HEK293 (cell line): ENCODE measurements around the gene DKK2.

Source experiments
- CTCF ChIA-PET: fragments of 350-600 bp; formaldehyde crosslinking; extraction: SDS; loops from one replicate; lab custom pipeline; 2021; ENCODE audit warnings: antibody characterized with exemption; lab: Yijun Ruan, JAX
- POLR2A ChIA-PET: fragments of 300-600 bp; formaldehyde crosslinking; extraction: SDS; loops from one replicate; lab custom pipeline; 2020; ENCODE audit warnings: antibody characterized with exemption, inconsistent platforms; lab: Yijun Ruan, JAX
- H3K27ac ChIP-seq: fragments of 200-500 bp; sonication (Bioruptor generic); 2 replicates; pipeline ENCODE4 v1.5.1; 2014; ENCODE audit warnings: low read depth, low read length, control low read depth, inconsistent platforms; ENCODE audit errors: extremely low read depth
- H3K36me3 ChIP-seq, 2 experiments: fragments of 200-500 bp in 1 of 2; sonication (Bioruptor generic) in 1 of 2; 1 replicate in 1 of 2; 2 replicates in 1 of 2; pipeline ENCODE4 v1.5.1; 2014 to 2017; ENCODE audit warnings: inconsistent platforms in 2 of 2, low read length in 2 of 2; ENCODE audit not compliant: control insufficient read depth in 2 of 2, insufficient read depth in 1 of 2
- H3K4me1 ChIP-seq: fragments of 200-500 bp; sonication (Bioruptor generic); 2 replicates; pipeline ENCODE4 v1.5.1; 2014; ENCODE audit warnings: mild to moderate bottlenecking, low read length, inconsistent platforms; ENCODE audit not compliant: control insufficient read depth, insufficient read depth
- H3K4me3 ChIP-seq: 2 replicates; pipeline ENCODE4 v1.5.1; 2011; ENCODE audit warnings: low read depth, mild to moderate bottlenecking, control low read depth, low read length, moderate library complexity
- H3K9me3 ChIP-seq: fragments of 200-500 bp; sonication (Bioruptor generic); 2 replicates; pipeline ENCODE4 v1.5.1; 2014; ENCODE audit warnings: low read depth, low read length, inconsistent platforms; ENCODE audit not compliant: control insufficient read depth, insufficient read depth
- PRDM4 ChIP-seq: fragments of 450-650 bp; formaldehyde crosslinking; IDR thresholded peaks from 2 replicates; pipeline ENCODE4 v1.5.1; 2017; ENCODE audit warnings: missing biosample characterization, missing genetic modification characterization
- SCRT1 ChIP-seq: fragments of 450-650 bp; formaldehyde crosslinking; IDR thresholded peaks from 2 replicates; pipeline ENCODE4 v1.5.1; 2016; ENCODE audit warnings: missing biosample characterization, missing genetic modification characterization, borderline replicate concordance
- SCRT2 ChIP-seq: fragments of 450-650 bp; formaldehyde crosslinking; IDR thresholded peaks from 2 replicates; pipeline ENCODE4 v1.5.1; 2016; ENCODE audit warnings: missing biosample characterization, missing genetic modification characterization
- TSHZ1 ChIP-seq: fragments of 450-650 bp; formaldehyde crosslinking; IDR thresholded peaks from 2 replicates; pipeline ENCODE4 v1.5.1; 2016; ENCODE audit warnings: missing biosample characterization, missing genetic modification characterization, borderline replicate concordance
- ZBTB48 ChIP-seq: fragments of 450-650 bp; formaldehyde crosslinking; IDR thresholded peaks from 2 replicates; pipeline ENCODE4 v1.5.1; 2016; ENCODE audit warnings: missing biosample characterization, missing genetic modification characterization
- ZFP3 ChIP-seq: fragments of 450-650 bp; formaldehyde crosslinking; IDR thresholded peaks from 2 replicates; pipeline ENCODE4 v1.5.1; 2016; ENCODE audit warnings: low read depth, missing biosample characterization, missing genetic modification characterization
- ZFP69B ChIP-seq: fragments of 450-650 bp; formaldehyde crosslinking; IDR thresholded peaks from 2 replicates; pipeline ENCODE4 v1.5.1; 2016; ENCODE audit warnings: missing biosample characterization, missing genetic modification characterization
- ZNF114 ChIP-seq: fragments of 450-650 bp; formaldehyde crosslinking; IDR thresholded peaks from 2 replicates; pipeline ENCODE4 v1.5.0; 2017; ENCODE audit warnings: missing biosample characterization, missing genetic modification characterization
- ZNF175 ChIP-seq: fragments of 450-650 bp; formaldehyde crosslinking; IDR thresholded peaks from 2 replicates; pipeline ENCODE4 v1.5.1; 2016; ENCODE audit warnings: missing biosample characterization, missing genetic modification characterization
- ZNF211 ChIP-seq: fragments of 450-650 bp; formaldehyde crosslinking; IDR thresholded peaks from 2 replicates; pipeline ENCODE4 v1.5.1; 2016; ENCODE audit warnings: low read depth, missing biosample characterization, missing genetic modification characterization
- ZNF350 ChIP-seq: fragments of 450-650 bp; formaldehyde crosslinking; IDR thresholded peaks from 2 replicates; pipeline ENCODE4 v1.5.0; 2017; ENCODE audit warnings: missing biosample characterization, mild to moderate bottlenecking, missing genetic modification characterization
- ZNF416 ChIP-seq: fragments of 450-650 bp; formaldehyde crosslinking; IDR thresholded peaks from 2 replicates; pipeline ENCODE4 v1.5.1; 2016; ENCODE audit warnings: missing biosample characterization, missing genetic modification characterization
- ZNF423 ChIP-seq: fragments of 450-650 bp; formaldehyde crosslinking; IDR thresholded peaks from 2 replicates; pipeline ENCODE4 v1.5.1; 2016; ENCODE audit warnings: missing biosample characterization, missing genetic modification characterization
- ZNF560 ChIP-seq: fragments of 450-650 bp; formaldehyde crosslinking; IDR thresholded peaks from 2 replicates; pipeline ENCODE4 v1.5.1; 2017; ENCODE audit warnings: missing biosample characterization, missing genetic modification characterization, borderline replicate concordance
- ZNF623 ChIP-seq: fragments of 450-650 bp; formaldehyde crosslinking; IDR thresholded peaks from 2 replicates; pipeline ENCODE4 v1.5.1; 2016; ENCODE audit warnings: missing biosample characterization, missing genetic modification characterization
- ZNF677 ChIP-seq: fragments of 450-650 bp; IDR thresholded peaks from 2 replicates; pipeline ENCODE4 v1.5.0; 2018; ENCODE audit warnings: missing biosample characterization, mild to moderate bottlenecking, missing genetic modification characterization, moderate library complexity
- ZSCAN18 ChIP-seq: fragments of 450-650 bp; formaldehyde crosslinking; IDR thresholded peaks from 2 replicates; pipeline ENCODE4 v1.5.1; 2016; ENCODE audit warnings: missing biosample characterization, missing genetic modification characterization
- ZSCAN5A ChIP-seq: fragments of 450-650 bp; formaldehyde crosslinking; IDR thresholded peaks from 2 replicates; pipeline ENCODE4 v1.5.1; 2016; ENCODE audit warnings: missing biosample characterization, missing genetic modification characterization
- TF ChIP-seq, protein P1 (sequence below): IDR thresholded peaks from 2 replicates; pipeline ENCODE4 v1.6.1; 2011; ENCODE audit warnings: mild to moderate bottlenecking, low read depth, low read length, borderline replicate concordance

DKK2 gene

DNA sequence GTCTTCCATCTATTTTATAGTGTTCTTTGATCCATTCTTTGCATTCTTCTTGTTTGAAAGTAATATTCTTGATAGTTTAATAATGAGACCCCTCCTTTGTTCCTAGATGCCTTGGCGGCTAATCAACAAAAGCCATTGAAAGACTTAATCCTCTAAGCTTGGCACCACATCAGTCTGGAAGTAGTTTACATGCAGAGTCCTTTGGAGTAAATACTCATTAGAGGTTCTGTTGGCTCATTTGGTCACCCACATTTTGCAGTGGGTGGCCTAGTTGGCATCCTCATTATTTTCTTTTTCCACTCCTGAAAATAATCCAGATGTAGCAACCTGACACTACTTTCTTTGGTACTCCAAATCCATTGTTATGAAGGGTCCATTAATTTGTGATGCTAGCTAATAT, 64.5 kb downstream of the DKK2 start:
- CTCF ChIA-PET, result no interaction called here
- no peaks in the 10 kb centered on the region for H3K4me1 ChIP-seq
- TF ChIP-seq SCRT2, result no peak
- no peak for TF ChIP-seq ZSCAN5A (tag by site-specific recombination)
- TF ChIP-seq ZNF623 (tag by site-specific recombination), result no peak
- TF ChIP-seq ZNF114 (tag by site-specific recombination), result no peak
- no peak for TF ChIP-seq ZSCAN18 (tag by site-specific recombination)
- no peak for TF ChIP-seq ZFP69B
- no peak for TF ChIP-seq PRDM4
- TF ChIP-seq ZNF423 (tag by site-specific recombination), result no peak
- no peak for TF ChIP-seq SCRT1
- TF ChIP-seq ZNF175, result no peak
- TF ChIP-seq ZFP3 (tag by site-specific recombination), result no peak
- no peak for TF ChIP-seq ZBTB48 (tag by site-specific recombination)
- no peak for TF ChIP-seq TSHZ1 (tag by site-specific recombination)
- no peak for TF ChIP-seq ZNF560 (tag by site-specific recombination)
- TF ChIP-seq, protein P1, sequence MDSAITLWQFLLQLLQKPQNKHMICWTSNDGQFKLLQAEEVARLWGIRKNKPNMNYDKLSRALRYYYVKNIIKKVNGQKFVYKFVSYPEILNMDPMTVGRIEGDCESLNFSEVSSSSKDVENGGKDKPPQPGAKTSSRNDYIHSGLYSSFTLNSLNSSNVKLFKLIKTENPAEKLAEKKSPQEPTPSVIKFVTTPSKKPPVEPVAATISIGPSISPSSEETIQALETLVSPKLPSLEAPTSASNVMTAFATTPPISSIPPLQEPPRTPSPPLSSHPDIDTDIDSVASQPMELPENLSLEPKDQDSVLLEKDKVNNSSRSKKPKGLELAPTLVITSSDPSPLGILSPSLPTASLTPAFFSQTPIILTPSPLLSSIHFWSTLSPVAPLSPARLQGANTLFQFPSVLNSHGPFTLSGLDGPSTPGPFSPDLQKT, result no peak
- no peak for TF ChIP-seq ZNF416
- TF ChIP-seq ZNF350 (tag by site-specific recombination), result no peak
- no peak for TF ChIP-seq ZNF211 (tag by site-specific recombination)
- TF ChIP-seq ZNF677 (tag by site-specific recombination), result no peak
- H3K27ac ChIP-seq, result no peak overlapping the region
- no peaks in the 10 kb centered on the region for H3K36me3 ChIP-seq
- POLR2A ChIA-PET, result no interaction called here
- H3K9me3 ChIP-seq, result no peaks in the 10 kb centered on the region
- H3K4me3 ChIP-seq, result no peak overlapping the region
